Measurements from ENCODE around the gene HSP90B1. TPM values are rescaled to one million over a fixed set of nuclear protein-coding genes. Genes with fewer than 3 reads are reported as not detected.

HSP90B1 gene
- total RNA-seq, 1 experiment from 2014 or later, result 970 TPM

DNA sequence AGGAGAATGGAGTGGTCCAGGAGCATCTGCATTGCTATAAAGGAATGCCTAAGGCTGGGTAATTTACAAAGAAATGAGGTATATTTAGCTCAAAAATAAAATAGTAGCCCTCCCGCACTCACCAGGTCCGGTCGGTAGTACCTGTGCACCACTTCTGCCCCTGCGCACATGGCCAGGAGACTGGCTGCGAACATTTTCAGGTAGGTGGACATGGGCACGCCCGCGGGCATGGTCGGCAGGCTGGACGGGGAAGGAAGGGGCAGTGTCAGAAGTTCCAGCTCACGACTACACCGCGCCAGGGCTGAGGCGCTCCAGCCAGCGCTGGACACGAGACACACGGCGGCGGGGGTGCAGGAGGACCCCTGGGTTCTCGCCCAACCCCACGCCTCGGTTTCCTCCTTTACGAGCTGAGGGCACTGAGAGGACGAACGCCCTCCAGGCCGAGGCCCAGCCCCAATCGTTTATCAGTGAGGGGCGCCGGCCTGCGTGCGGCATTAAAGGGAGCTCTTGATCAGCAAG, 26.4 kb downstream of the HSP90B1 start:
- Histone ChIP-seq H3K27ac (ENCODE audit: low read depth, low read length, poor library complexity, severe bottlenecking) (peak overlapping the region; percentile 91), H3K4me1 (ENCODE audit: insufficient read depth, low read length, poor library complexity, severe bottlenecking) (peaks cover 4% of the 10 kb centered on the region), H3K27me3 (replicated peaks; ENCODE audit: insufficient read depth, low read depth, low read length, poor library complexity) (no peaks in the 10 kb centered on the region), H3K4me3 (ENCODE audit: low read depth, low read length, poor library complexity, severe bottlenecking) (peak overlapping the region; percentile 96), H3K9me3 (ENCODE audit: low read depth, low read length, poor library complexity, severe bottlenecking) (no peaks in the 10 kb centered on the region), H3K36me3 (ENCODE audit: insufficient read depth, low read length, poor library complexity, severe bottlenecking) (peaks cover 29% of the 10 kb centered on the region)
- intact Hi-C loops (cut with micrococcal nuclease; ENCODE audit: unreplicated experiment), result loop anchor here (1.0 to 2.0 kb wide), 2 partner anchors 10 to 26 kb away; partner anchors contain the start of gene HSP90B1
- BruUV-seq (replicated peaks), result TSS peak; percentile 31
- ChIA-PET CTCF (interaction anchor here (1.2 kb wide), 1 partner anchor 9 kb away, joined by 8 read pairs; the partner anchor contains the start of gene TDG), POLR2A (ENCODE audit: low non-redundant PET) (interaction anchor here (1.0 kb wide), 1 partner anchor 9 kb away, joined by 4 read pairs; the partner anchor contains the start of gene TDG)
- DNase-seq (ENCODE audit: low spot score), result no peak
- TF ChIP-seq, protein P1, sequence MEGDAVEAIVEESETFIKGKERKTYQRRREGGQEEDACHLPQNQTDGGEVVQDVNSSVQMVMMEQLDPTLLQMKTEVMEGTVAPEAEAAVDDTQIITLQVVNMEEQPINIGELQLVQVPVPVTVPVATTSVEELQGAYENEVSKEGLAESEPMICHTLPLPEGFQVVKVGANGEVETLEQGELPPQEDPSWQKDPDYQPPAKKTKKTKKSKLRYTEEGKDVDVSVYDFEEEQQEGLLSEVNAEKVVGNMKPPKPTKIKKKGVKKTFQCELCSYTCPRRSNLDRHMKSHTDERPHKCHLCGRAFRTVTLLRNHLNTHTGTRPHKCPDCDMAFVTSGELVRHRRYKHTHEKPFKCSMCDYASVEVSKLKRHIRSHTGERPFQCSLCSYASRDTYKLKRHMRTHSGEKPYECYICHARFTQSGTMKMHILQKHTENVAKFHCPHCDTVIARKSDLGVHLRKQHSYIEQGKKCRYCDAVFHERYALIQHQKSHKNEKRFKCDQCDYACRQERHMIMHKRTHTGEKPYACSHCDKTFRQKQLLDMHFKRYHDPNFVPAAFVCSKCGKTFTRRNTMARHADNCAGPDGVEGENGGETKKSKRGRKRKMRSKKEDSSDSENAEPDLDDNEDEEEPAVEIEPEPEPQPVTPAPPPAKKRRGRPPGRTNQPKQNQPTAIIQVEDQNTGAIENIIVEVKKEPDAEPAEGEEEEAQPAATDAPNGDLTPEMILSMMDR (conservative IDR thresholded peaks at IDR 0.05; ENCODE audit: low read depth, low read length), result no peak
- TF ChIP-seq EZH2 (IDR thresholded peaks at IDR 0.05; ENCODE audit: borderline replicate concordance, low read depth, low read length, poor library complexity, severe bottlenecking), result no peak

DNA sequence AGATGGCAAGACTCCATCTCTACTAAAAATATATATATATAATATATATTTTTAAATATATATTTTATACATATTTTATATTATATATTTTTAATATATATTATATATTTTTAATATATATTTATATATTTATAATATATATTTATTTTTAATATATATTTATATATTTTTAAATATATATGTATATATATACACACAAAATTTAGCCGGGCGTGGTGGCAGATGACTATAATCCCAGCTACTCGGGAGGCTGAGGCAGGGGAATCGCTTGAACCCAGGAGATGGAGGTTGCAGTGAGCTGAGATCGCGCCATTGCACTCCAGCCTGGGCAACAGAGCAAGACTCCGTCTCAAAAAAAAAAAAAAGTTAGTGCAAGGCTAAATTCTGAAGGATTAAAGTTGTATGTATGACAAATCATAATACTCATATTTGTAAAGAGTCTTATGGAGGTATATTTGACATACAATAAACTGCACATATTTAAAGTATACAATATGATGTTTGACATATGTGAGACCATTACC, 27.7 kb downstream of the HSP90B1 start:
- DNase-seq (ENCODE audit: low spot score), result no peak
- ChIA-PET CTCF (no interaction called here), POLR2A (ENCODE audit: low non-redundant PET) (no interaction called here)
- intact Hi-C loops (cut with micrococcal nuclease; ENCODE audit: unreplicated experiment), result loop anchor here (1.0 to 2.0 kb wide), 2 partner anchors 8 to 27 kb away; partner anchors contain the start of gene HSP90B1
- Histone ChIP-seq H3K27me3 (replicated peaks; ENCODE audit: insufficient read depth, low read depth, low read length, poor library complexity) (no peaks in the 10 kb centered on the region), H3K4me1 (ENCODE audit: insufficient read depth, low read length, poor library complexity, severe bottlenecking) (peaks cover 4% of the 10 kb centered on the region), H3K4me3 (ENCODE audit: low read depth, low read length, poor library complexity, severe bottlenecking) (peak overlapping the region; percentile 96), H3K36me3 (ENCODE audit: insufficient read depth, low read length, poor library complexity, severe bottlenecking) (peaks cover 15% of the 10 kb centered on the region), H3K9me3 (ENCODE audit: low read depth, low read length, poor library complexity, severe bottlenecking) (no peaks in the 10 kb centered on the region), H3K27ac (ENCODE audit: low read depth, low read length, poor library complexity, severe bottlenecking) (peak overlapping the region; percentile 91)
- TF ChIP-seq, protein P1 (conservative IDR thresholded peaks at IDR 0.05; ENCODE audit: low read depth, low read length), result no peak
- TF ChIP-seq EZH2 (IDR thresholded peaks at IDR 0.05; ENCODE audit: borderline replicate concordance, low read depth, low read length, poor library complexity, severe bottlenecking), result no peak
- no TSS peak for BruUV-seq (replicated peaks)

DNA sequence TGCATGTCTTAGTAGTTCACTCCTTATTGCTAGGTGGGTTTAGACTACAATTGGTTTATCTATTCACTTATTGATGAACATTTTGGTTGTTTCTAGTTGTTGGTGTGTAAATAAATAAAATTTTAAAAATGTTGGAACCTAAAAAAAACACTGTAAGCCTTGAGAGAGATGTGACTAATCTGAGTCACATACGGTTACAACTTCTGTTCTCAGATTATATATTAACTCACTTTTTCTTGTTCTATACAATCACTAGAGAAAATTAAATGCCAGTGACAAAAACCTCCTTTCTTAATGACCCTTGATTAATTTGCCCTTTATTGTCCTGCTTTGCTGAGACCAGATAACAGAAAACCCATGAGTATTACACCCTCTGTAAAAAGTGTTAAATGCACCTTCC, 28.4 kb downstream of the HSP90B1 start:
- DNase-seq (ENCODE audit: low spot score), result no peak
- no peak overlapping the region for H3K4me3 ChIP-seq (ENCODE audit: low read depth, low read length, poor library complexity, severe bottlenecking)
- CTCF ChIA-PET, result no interaction called here
- BruUV-seq (replicated peaks), result no TSS peak
- H3K9me3 ChIP-seq (ENCODE audit: low read depth, low read length, poor library complexity, severe bottlenecking), result no peaks in the 10 kb centered on the region
- POLR2A ChIA-PET (ENCODE audit: low non-redundant PET), result no interaction called here
- H3K4me1 ChIP-seq (ENCODE audit: insufficient read depth, low read length, poor library complexity, severe bottlenecking), result peaks cover 4% of the 10 kb centered on the region
- intact Hi-C loops (cut with micrococcal nuclease; ENCODE audit: unreplicated experiment), result no loop called here
- H3K27ac ChIP-seq (ENCODE audit: low read depth, low read length, poor library complexity, severe bottlenecking), result peak overlapping the region; percentile 7
- peaks cover 8% of the 10 kb centered on the region for H3K36me3 ChIP-seq (ENCODE audit: insufficient read depth, low read length, poor library complexity, severe bottlenecking)
- H3K27me3 ChIP-seq (replicated peaks; ENCODE audit: insufficient read depth, low read depth, low read length, poor library complexity), result no peaks in the 10 kb centered on the region
- TF ChIP-seq EZH2 (IDR thresholded peaks at IDR 0.05; ENCODE audit: borderline replicate concordance, low read depth, low read length, poor library complexity, severe bottlenecking), result no peak
- TF ChIP-seq, protein P1 (conservative IDR thresholded peaks at IDR 0.05; ENCODE audit: low read depth, low read length), result no peak

Data from A673 (cell line).